GM23248 (cell line): ENCODE results near the gene NR2C2. TPM values are rescaled to one million over a fixed set of nuclear protein-coding genes. Genes with fewer than 3 reads are reported as not detected.

Source experiments
- DNase-seq: peaks from one replicate; pipeline ENCODE4 v3.0.0-alpha.2; 2015
- H2AFZ ChIP-seq: fragments of 200-600 bp; sonication (generic); 2 replicates; pipeline ENCODE4 v1.6.1; 2016; ENCODE audit warnings: antibody characterized with exemption
- H3F3A ChIP-seq: fragments of 200-600 bp; sonication (generic); 2 replicates; pipeline ENCODE4 v1.6.1; 2016; ENCODE audit warnings: mild to moderate bottlenecking, antibody characterized with exemption, mixed run types; ENCODE audit not compliant: insufficient read depth
- H3K27ac ChIP-seq: fragments of 200-600 bp; sonication (generic); 2 replicates; pipeline ENCODE4 v1.5.1; 2016; ENCODE audit warnings: mild to moderate bottlenecking
- H3K27me3 ChIP-seq: fragments of 200-600 bp; sonication (generic); replicated peaks from 2 replicates; pipeline ENCODE4 v1.6.1; 2016; ENCODE audit warnings: mild to moderate bottlenecking; ENCODE audit not compliant: insufficient read depth
- H3K36me3 ChIP-seq: fragments of 200-600 bp; sonication (generic); 2 replicates; pipeline ENCODE4 v1.6.1; 2016; ENCODE audit warnings: low read depth, mild to moderate bottlenecking
- H3K4me1 ChIP-seq: fragments of 200-600 bp; sonication (generic); 2 replicates; pipeline ENCODE4 v1.6.1; 2016; ENCODE audit warnings: mild to moderate bottlenecking; ENCODE audit not compliant: insufficient read depth
- H3K4me2 ChIP-seq: fragments of 200-600 bp; sonication (generic); one replicate; pipeline ENCODE4 v1.6.1; 2016; ENCODE audit warnings: mild to moderate bottlenecking; ENCODE audit not compliant: unreplicated experiment
- H3K4me3 ChIP-seq: fragments of 200-600 bp; sonication (generic); 2 replicates; pipeline ENCODE4 v1.5.1; 2016; ENCODE audit warnings: mild to moderate bottlenecking
- H3K79me2 ChIP-seq: fragments of 200-600 bp; sonication (generic); 2 replicates; pipeline ENCODE4 v1.6.1; 2016; ENCODE audit warnings: mild to moderate bottlenecking; ENCODE audit not compliant: insufficient read depth
- H3K9ac ChIP-seq: fragments of 200-600 bp; sonication (generic); 2 replicates; pipeline ENCODE4 v1.6.1; 2016; ENCODE audit warnings: mild to moderate bottlenecking
- H3K9me2 ChIP-seq: fragments of 200-600 bp; sonication (generic); 2 replicates; pipeline ENCODE4 v1.6.1; 2016; ENCODE audit warnings: mixed run types, mild to moderate bottlenecking, moderate library complexity; ENCODE audit not compliant: insufficient read depth
- H3K9me3 ChIP-seq: fragments of 200-600 bp; sonication (generic); one replicate; pipeline ENCODE4 v1.6.1; 2017; ENCODE audit warnings: low read depth
- H4K20me1 ChIP-seq: fragments of 200-600 bp; sonication (generic); 2 replicates; pipeline ENCODE4 v1.6.0; 2016; ENCODE audit not compliant: insufficient read depth
- EZH2 ChIP-seq: fragments of 200-600 bp; sonication (generic); IDR thresholded peaks from 2 replicates; pipeline ENCODE4 v1.6.1; 2018; ENCODE audit warnings: antibody characterized with exemption, mild to moderate bottlenecking; ENCODE audit not compliant: insufficient read depth, poor library complexity, severe bottlenecking
- EZH2phosphoT487 ChIP-seq: fragments of 200-600 bp; sonication (generic); IDR thresholded peaks from 2 replicates; pipeline ENCODE4 v1.6.1; 2018; ENCODE audit warnings: antibody characterized with exemption, moderate library complexity, mild to moderate bottlenecking, low read depth; ENCODE audit not compliant: insufficient read depth
- WGBS, 2 experiments: methylation state at CpG; one replicate each; pipeline ENCODE4 v1.1.6; 2015 to 2017; ENCODE audit warnings: low lambda C conversion rate in 2 of 2, low coverage in 1 of 2; ENCODE audit errors: missing lambda C conversion rate in 2 of 2; 5-methylcytosine and 5-hydroxymethylcytosine counted together
- in situ Hi-C: fragments of 300-500 bp; cut with MboI; formaldehyde crosslinking; loops from 2 replicates; pipeline ENCODE4 v1.15.0; 2020
- polyA plus RNA-seq: library from polyadenylated mRNA; unstranded; fragments of >200 nt; fragmentation: Nextera tagmentation; extraction: Ambion mirVana; gene quantifications from 2 replicates; pipeline ENCODE4 v1.2.1, GENCODE V29; 2016
- total RNA-seq: library from RNA; depleted of rRNA; stranded (reverse); fragments of >200 nt; shearing (Covaris generic); gene quantifications from 2 replicates; pipeline ENCODE4 v1.2.3, GENCODE V29; 2014

Gene NR2C2
- total and polyA plus RNA-seq, 2 experiments from 2014 or later = 9.6 to 27.5 TPM

DNA sequence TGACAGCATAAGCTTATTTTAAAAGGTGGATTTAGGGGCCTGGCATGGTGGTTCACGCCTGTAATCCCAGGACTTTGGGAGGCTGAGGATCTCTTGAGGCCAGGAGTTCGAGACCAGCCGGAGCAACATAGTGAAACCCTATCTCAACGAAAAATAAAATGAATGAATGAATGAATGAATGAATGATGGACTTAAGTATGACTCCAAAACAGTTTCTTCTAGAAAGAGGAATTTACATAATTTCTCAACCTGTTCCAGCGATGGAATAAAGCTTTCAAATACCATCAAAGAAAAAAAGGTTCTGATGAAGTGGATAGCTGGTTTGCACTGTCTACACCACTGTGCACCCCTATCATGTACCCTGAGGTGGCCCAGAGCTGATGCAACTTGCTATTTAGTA is 20.1 kb upstream of the NR2C2 start:
- Histone ChIP-seq H3F3A (no peaks in the 10 kb centered on the region), H4K20me1 (no peaks in the 10 kb centered on the region), H3K9me2 (no peaks in the 10 kb centered on the region), H3K36me3 (no peaks in the 10 kb centered on the region), H3K4me1 (peaks cover 11% of the 10 kb centered on the region), H3K27me3 (no peaks in the 10 kb centered on the region), H3K79me2 (no peaks in the 10 kb centered on the region), H3K9me3 (no peaks in the 10 kb centered on the region), H2AFZ (no peak overlapping the region), H3K9ac (no peak overlapping the region), H3K4me2 (no peak overlapping the region), H3K27ac (no peak overlapping the region), H3K4me3 (no peak overlapping the region)
- no peak for DNase-seq
- in situ Hi-C loops = no loop called here
- 84 to 88% methylated on average over 5 of the region's 5 CpGs for WGBS, 2 experiments
- TF ChIP-seq EZH2 = no peak

DNA sequence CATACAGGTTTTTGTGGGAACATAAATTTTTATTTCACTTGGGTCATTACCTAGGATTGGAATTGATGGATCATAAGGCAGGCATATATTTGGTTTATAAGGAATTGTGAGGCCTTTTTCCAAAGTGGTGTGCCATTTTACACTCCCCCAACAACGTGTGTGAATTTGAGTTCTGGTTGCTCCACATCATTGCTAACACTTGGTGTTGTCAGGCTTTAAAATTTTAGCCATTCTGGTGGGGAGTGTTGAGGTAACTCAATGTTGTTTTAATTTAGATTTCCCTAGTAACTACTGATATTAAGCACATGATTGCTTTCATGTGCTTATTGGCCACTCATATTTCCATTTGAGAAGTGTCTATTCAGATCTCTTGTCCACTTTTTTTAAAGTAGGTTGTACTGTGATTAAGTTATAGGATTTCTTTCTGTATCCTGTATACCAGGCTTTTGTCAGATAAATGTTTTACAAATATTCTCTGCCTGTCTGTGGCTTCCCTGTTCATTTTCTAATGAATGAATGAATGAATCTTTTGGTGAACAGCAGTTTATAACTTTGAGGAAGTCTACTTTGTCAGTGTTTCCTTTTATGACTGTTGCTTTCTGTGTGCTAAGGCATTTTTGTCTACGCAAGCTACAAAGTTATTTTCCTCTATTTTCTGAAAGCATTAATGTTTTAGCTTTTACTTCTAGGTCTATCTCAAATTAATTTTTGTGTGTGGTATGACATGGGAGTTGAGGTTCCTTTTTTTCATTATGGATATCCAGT is 17.9 kb upstream of the NR2C2 start:
- H3K9me2 ChIP-seq = no peaks in the 10 kb centered on the region
- no peak overlapping the region for H2AFZ ChIP-seq
- H3K36me3 ChIP-seq = no peaks in the 10 kb centered on the region
- H3K4me1 ChIP-seq = peaks cover 11% of the 10 kb centered on the region
- H3K9ac ChIP-seq = no peak overlapping the region
- no peaks in the 10 kb centered on the region for H3K27me3 ChIP-seq
- no peak overlapping the region for H3K4me2 ChIP-seq
- no peaks in the 10 kb centered on the region for H3F3A ChIP-seq
- DNase-seq = no peak
- 72 to 90% methylated on average over 2 of the region's 2 CpGs for WGBS, 2 experiments
- in situ Hi-C loops = no loop called here
- H4K20me1 ChIP-seq = no peaks in the 10 kb centered on the region
- no peak for TF ChIP-seq EZH2phosphoT487
- no peak for TF ChIP-seq EZH2
- H3K9me3 ChIP-seq = no peaks in the 10 kb centered on the region
- H3K4me3 ChIP-seq = no peak overlapping the region
- no peaks in the 10 kb centered on the region for H3K79me2 ChIP-seq
- no peak overlapping the region for H3K27ac ChIP-seq

DNA sequence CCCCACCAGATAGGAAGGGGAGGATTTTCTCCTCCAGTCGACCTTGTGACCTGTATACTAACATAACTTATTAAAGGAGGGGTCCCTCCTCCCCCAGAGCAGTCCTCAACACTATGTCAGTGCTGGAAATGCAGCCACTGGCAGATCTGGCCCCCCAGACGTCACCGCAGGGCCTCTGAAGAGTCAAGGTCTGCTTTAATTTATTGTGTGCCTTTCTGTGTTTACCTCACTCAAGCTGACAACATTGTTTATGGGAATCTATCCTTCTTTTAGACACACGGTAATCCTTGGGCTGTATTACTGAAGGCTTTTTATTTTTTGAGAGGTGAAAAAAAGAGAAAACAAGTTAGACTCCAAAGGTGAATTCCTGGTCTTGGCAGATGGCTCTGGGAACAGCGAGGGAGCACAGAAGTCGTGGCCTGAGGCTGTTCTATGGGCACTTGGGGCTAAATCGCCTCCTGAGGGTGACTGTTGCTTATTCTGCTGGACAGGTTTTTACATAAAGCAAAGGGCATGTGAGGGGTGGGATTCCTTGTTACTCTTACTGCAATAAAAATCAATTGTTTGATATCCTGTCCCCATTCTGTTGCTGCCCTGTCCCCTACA is 13.5 kb upstream of the NR2C2 start:
- H3K36me3 ChIP-seq = no peaks in the 10 kb centered on the region
- peaks cover 8% of the 10 kb centered on the region for H3K4me1 ChIP-seq
- H2AFZ ChIP-seq = no peak overlapping the region
- no peaks in the 10 kb centered on the region for H3K9me2 ChIP-seq
- no peaks in the 10 kb centered on the region for H4K20me1 ChIP-seq
- 73 to 75% methylated on average over 7 of the region's 7 CpGs for WGBS, 2 experiments
- H3K27me3 ChIP-seq = no peaks in the 10 kb centered on the region
- DNase-seq = no peak
- H3K9me3 ChIP-seq = no peaks in the 10 kb centered on the region
- TF ChIP-seq EZH2phosphoT487 = no peak
- no peak for TF ChIP-seq EZH2
- no peak overlapping the region for H3K4me3 ChIP-seq
- no peaks in the 10 kb centered on the region for H3K79me2 ChIP-seq
- no peak overlapping the region for H3K4me2 ChIP-seq
- no peak overlapping the region for H3K27ac ChIP-seq
- H3F3A ChIP-seq = no peaks in the 10 kb centered on the region
- no peak overlapping the region for H3K9ac ChIP-seq
- in situ Hi-C loops = no loop called here

DNA sequence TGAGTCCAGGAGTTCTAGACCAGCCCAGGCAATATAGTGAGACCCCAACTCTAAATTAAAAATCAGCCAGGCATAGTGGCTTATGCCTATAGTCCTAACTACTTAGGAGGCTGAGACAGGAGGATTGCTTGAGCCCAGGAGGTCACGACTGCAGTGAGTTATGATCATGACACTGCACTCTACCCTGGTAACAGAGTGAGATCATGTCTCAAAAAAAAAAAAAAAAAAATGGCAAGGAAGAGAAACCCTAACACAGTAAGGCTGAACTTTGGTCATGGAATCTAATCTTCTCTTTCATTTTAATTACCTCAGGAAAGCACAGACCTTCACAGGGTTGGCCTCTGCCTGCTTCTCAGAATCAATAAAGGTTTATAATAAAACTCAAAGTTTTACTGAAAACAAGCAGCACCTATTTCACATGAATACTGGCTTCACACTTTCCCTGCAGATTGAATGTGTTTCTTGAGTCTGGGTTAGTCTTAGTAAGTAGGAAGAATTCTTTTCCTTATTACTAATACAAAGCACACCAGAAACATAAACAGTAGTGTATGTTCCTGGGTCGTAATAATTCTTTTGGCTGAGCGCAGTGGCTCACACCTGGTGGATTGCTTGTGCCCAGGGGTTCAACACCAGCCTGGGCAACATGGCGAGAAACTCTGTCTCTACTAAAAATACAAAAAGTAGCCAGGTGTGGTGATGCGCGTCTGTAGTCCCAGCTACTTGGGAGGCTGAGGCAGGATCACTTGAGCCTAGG is 11.6 kb upstream of the NR2C2 start:
- no peaks in the 10 kb centered on the region for H3K36me3 ChIP-seq
- no peaks in the 10 kb centered on the region for H4K20me1 ChIP-seq
- TF ChIP-seq EZH2phosphoT487 = no peak
- TF ChIP-seq EZH2 = no peak
- H3K27ac ChIP-seq = no peak overlapping the region
- H3K4me2 ChIP-seq = no peak overlapping the region
- no peak for DNase-seq
- H3K9ac ChIP-seq = no peak overlapping the region
- H3K4me3 ChIP-seq = no peak overlapping the region
- H3K9me3 ChIP-seq = no peaks in the 10 kb centered on the region
- no peaks in the 10 kb centered on the region for H3K79me2 ChIP-seq
- no peak overlapping the region for H2AFZ ChIP-seq
- peaks cover 8% of the 10 kb centered on the region for H3K4me1 ChIP-seq
- H3F3A ChIP-seq = 0 out of 2 replicates have a peak, but pooled peaks cover 3% of the 10 kb centered on the region
- in situ Hi-C loops = no loop called here
- WGBS, 2 experiments = 95 to 98% methylated on average over 6 of the region's 6 CpGs
- H3K9me2 ChIP-seq = no peaks in the 10 kb centered on the region
- H3K27me3 ChIP-seq = no peaks in the 10 kb centered on the region
